Gastrocnemius medialis (tissue), 4 donors: Measurements from ENCODE around the gene CDADC1. TPM values are rescaled to one million over a fixed set of nuclear protein-coding genes. Genes with fewer than 3 reads are reported as not detected.

Source experiments
- ATAC-seq, 2 donors: fragments of 150-250 bp; one replicate each; pipeline ENCODE4 v1.9.1; 2016
- DNase-seq, 2 donors: peaks; one replicate each; pipeline ENCODE4 v3.0.0-alpha.2; 2019
- H3K27ac ChIP-seq, 4 donors: fragments of 200-600 bp; sonication (generic); 1 replicate in 1 of 4; 2 replicates in 3 of 4; pipeline ENCODE4 v1.5.1; 2016 to 2018; ENCODE audit warnings: mild to moderate bottlenecking in 2 of 4, moderate library complexity in 1 of 4
- H3K27me3 ChIP-seq, 3 donors: fragments of 200-600 bp; sonication (generic) in 2 of 3; 1 replicate in 1 of 3; 2 replicates in 2 of 3; pipeline versions ENCODE4 v1.5.1 to v1.6.0; 2016 to 2019; ENCODE audit warnings: mild to moderate bottlenecking in 1 of 3, moderate library complexity in 1 of 3
- H3K36me3 ChIP-seq, 2 donors: fragments of 200-600 bp; sonication (generic) in 1 of 2; one replicate each; pipeline ENCODE4 v1.5.1; 2017 to 2018
- H3K4me1 ChIP-seq, 2 donors: fragments of 200-600 bp; sonication (generic) in 1 of 2; one replicate each; pipeline ENCODE4 v1.5.1; 2016 to 2017; ENCODE audit warnings: mild to moderate bottlenecking in 2 of 2
- H3K4me3 ChIP-seq, 4 donors: fragments of 200-600 bp; sonication (generic) in 3 of 4; 1 replicate in 1 of 4; 2 replicates in 3 of 4; pipeline ENCODE4 v1.5.1; 2016 to 2019; ENCODE audit warnings: mild to moderate bottlenecking in 2 of 4
- H3K9me3 ChIP-seq, 3 donors: fragments of 200-600 bp; sonication (generic) in 2 of 3; 1 replicate in 1 of 3; 2 replicates in 2 of 3; pipeline ENCODE4 v1.5.1; 2016 to 2019
- POLR2A ChIP-seq, 2 donors: fragments of 450-650 bp; IDR thresholded peaks; one replicate each; pipeline ENCODE4 v1.6.1; 2017; ENCODE audit warnings: antibody characterized with exemption in 2 of 2, mild to moderate bottlenecking in 2 of 2, moderate library complexity in 2 of 2
- in situ Hi-C, 4 donors: fragments of 200-750 bp; cut with MboI; loops; one replicate each; pipeline versions ENCODE4 v1.15.0 to v1.8.0; 2017; ENCODE audit warnings: low sequenced_read_pairs in 4 of 4
- intact Hi-C: fragments of 100-400 bp; cut with DNase I; formaldehyde crosslinking; loops from one replicate; pipeline ENCODE4 v1.15.1; 2023; ENCODE audit warnings: low total_unique reads
- total RNA-seq, 4 donors: library from RNA; depleted of rRNA; stranded (reverse); fragments of >200 nt; gene quantifications; one replicate each; pipeline versions ENCODE4 v1.1.0 to v1.2.3, GENCODE V29; 2016
- TF ChIP-seq, protein P1 (sequence below), 5 experiments: fragments of 450-650 bp in 3 of 5; fragments of 200-600 bp in 2 of 5; sonication (generic) in 2 of 5; IDR thresholded peaks in 4 of 5; conservative IDR thresholded peaks in 1 of 5; 1 replicate in 4 of 5; 2 replicates in 1 of 5; pipeline ENCODE4 v1.5.1; 2016 to 2019; ENCODE audit warnings: antibody characterized with exemption in 5 of 5, mild to moderate bottlenecking in 3 of 5, moderate library complexity in 3 of 5

The CDADC1 gene
- total RNA-seq, 4 donors from 2014 or later: 1.00 to 8.6 (median 3.9) TPM

DNA sequence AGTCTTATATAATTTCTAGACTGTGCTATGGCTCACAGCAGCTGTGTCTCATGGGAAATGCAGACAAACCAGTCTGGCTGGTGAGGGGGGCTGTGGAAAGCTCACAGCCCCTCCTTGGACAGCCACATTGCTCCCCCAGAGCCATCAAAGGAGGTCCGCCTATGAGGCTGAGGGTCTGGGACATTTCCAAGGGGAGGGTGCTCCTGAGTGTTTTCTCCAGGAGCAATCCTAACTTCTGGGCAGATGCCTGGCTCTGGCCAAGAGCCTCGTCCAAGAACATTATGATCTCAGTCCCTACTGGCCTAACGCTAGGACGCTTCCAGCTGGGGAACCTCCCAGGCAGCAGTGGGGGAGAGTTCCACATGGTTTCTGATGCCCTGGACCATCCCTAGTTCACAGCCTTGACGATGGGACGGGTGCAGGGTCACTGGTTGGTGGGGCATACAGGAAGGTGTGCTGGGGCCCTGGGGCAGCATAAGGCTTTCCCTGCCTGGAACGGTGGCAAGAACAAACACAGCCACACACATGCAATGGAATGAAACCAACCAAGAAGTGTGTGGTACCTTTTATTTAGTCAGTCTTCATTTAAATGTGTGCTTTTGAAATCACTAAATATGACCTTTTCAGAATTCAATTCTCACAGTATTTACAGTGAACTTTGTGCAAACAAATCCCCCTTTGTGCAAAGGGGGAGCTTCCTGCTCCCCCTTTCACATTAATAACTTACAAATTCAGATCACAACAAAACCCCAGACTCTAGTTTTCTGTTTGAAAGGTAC lies 60.6 kb downstream of the CDADC1 start:
- peak overlapping the region; percentile 64 to 74 (median 70) for H3K27ac ChIP-seq
- H3K4me3 ChIP-seq: peak overlapping the region in 1 of 4 donors; percentile 27
- TF ChIP-seq POLR2A (IDR thresholded peaks at IDR 0.05): peak in 1 of 2 donors; percentile 26
- TF ChIP-seq, protein P1, sequence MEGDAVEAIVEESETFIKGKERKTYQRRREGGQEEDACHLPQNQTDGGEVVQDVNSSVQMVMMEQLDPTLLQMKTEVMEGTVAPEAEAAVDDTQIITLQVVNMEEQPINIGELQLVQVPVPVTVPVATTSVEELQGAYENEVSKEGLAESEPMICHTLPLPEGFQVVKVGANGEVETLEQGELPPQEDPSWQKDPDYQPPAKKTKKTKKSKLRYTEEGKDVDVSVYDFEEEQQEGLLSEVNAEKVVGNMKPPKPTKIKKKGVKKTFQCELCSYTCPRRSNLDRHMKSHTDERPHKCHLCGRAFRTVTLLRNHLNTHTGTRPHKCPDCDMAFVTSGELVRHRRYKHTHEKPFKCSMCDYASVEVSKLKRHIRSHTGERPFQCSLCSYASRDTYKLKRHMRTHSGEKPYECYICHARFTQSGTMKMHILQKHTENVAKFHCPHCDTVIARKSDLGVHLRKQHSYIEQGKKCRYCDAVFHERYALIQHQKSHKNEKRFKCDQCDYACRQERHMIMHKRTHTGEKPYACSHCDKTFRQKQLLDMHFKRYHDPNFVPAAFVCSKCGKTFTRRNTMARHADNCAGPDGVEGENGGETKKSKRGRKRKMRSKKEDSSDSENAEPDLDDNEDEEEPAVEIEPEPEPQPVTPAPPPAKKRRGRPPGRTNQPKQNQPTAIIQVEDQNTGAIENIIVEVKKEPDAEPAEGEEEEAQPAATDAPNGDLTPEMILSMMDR (IDR thresholded peaks at IDR 0.05 in 4 of 5, conservative IDR thresholded peaks at IDR 0.05 in 1 of 5): no peak
- intact Hi-C loops (loop anchor here (5.0 kb wide), 1 partner anchor 189 kb away; the partner anchor contains the start of gene PHF11), in situ Hi-C loops (loop anchor here in 2 of 4 donors (5.0 to 10.0 kb wide), 3 partner anchors 127 to 299 kb away; no protein-coding TSS in a partner anchor)
- peaks cover 20 to 24% of the 10 kb centered on the region in 2 donors for H3K4me1 ChIP-seq
- H3K9me3 ChIP-seq: no peaks in the 10 kb centered on the region
- DNase-seq (peak; percentile 80 to 85), ATAC-seq (peak; percentile 93 to 96)
- no peaks in the 10 kb centered on the region for H3K27me3 ChIP-seq
- H3K36me3 ChIP-seq: no peaks in the 10 kb centered on the region

DNA sequence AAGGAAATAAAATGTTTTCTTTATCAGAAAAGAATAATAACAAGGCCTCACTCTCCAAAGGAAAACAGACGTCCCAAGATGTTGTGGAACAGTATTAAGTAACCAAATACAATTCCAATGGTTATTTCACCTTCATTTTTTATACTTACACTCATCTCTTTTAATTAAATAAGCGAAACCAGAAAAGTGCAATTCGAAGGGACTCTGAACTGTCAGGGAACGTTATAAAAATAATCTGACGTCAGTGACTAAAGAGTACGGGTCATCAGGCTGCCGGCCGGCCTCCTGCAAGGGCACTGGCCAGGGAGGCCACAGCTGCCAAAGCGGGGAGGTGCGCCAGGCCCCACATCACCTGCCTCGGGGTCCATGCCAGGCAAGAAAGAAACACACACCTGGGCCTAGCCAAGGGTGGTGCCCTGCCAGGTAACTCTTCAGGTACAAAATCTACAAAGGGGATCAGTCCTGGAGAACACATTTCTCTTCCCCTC lies 61.2 kb downstream of the CDADC1 start:
- no peaks in the 10 kb centered on the region for H3K9me3 ChIP-seq
- in situ Hi-C loops: loop anchor here in 2 of 4 donors (5.0 to 10.0 kb wide), 3 partner anchors 126 to 298 kb away; no protein-coding TSS in a partner anchor
- no peak for ATAC-seq
- peaks cover 20 to 24% of the 10 kb centered on the region in 2 donors for H3K4me1 ChIP-seq
- H3K27ac ChIP-seq: peak overlapping the region; percentile 64 to 74 (median 70)
- no peak for TF ChIP-seq POLR2A (IDR thresholded peaks at IDR 0.05)
- intact Hi-C loops: loop anchor here (5.0 kb wide), 1 partner anchor 188 kb away; the partner anchor contains the start of gene PHF11
- H3K36me3 ChIP-seq: no peaks in the 10 kb centered on the region
- no peak overlapping the region for H3K4me3 ChIP-seq
- no peaks in the 10 kb centered on the region for H3K27me3 ChIP-seq
- peak in 1 of 2 donors; percentile 22 for DNase-seq

DNA sequence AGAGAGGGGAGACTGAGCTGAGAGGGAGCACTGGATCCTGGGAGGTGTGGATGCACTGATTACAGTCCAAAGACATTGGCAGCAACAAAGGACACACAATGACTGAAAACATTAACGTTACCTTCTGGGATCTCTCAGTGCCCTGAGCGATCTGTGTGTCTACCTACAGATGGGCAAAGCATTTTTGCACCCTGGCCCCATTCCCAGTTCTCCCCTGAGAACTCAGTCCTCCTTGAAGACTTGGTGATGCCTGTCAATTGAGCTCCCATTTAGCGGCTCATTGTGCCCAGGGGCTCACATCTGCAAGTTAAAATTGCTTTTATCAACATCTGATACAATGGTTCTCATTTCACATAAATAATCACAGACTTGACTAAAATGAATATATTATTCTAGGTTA lies 62.5 kb downstream of the CDADC1 start:
- Histone ChIP-seq H3K4me3 (no peak overlapping the region), H3K9me3 (no peaks in the 10 kb centered on the region), H3K36me3 (no peaks in the 10 kb centered on the region), H3K4me1 (peaks cover 20 to 24% of the 10 kb centered on the region in 2 donors), H3K27ac (peak overlapping the region in 3 of 4 donors; percentile 68 to 74 (median 72)), H3K27me3 (no peaks in the 10 kb centered on the region)
- DNase-seq (no peak), ATAC-seq (no peak)
- in situ Hi-C loops (no loop called here), intact Hi-C loops (loop anchor here (5.0 kb wide), 1 partner anchor 47 kb away; no protein-coding TSS in a partner anchor)
- TF ChIP-seq, protein P1 (IDR thresholded peaks at IDR 0.05 in 4 of 5, conservative IDR thresholded peaks at IDR 0.05 in 1 of 5): no peak
- no peak for TF ChIP-seq POLR2A (IDR thresholded peaks at IDR 0.05)

DNA sequence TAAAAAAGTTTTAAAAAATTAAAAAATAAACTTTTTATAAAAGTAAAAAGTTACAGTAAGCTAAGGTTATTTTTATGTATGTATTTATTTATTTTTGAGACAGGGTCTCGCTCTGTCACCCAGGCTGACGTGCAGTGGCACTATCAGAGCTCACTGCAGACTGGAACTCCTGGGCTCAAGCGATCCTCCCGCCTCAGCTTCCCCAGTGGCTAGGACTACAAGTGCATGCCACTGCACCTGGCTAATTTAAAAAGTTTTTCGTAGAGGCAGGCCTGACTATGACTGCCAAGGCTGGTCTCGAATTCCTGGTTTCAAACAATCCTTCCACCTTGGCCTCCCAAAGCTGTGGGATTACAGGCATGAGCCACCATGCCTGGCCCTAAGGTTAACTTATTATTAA lies 64.1 kb downstream of the CDADC1 start:
- H3K27ac ChIP-seq: no peak overlapping the region

More for the DNA sequence above, 64.1 kb downstream of the CDADC1 start:
- Histone ChIP-seq H3K4me1 (peaks cover 20 to 21% of the 10 kb centered on the region in 2 donors), H3K27me3 (no peaks in the 10 kb centered on the region), H3K9me3 (no peaks in the 10 kb centered on the region), H3K4me3 (no peak overlapping the region), H3K36me3 (no peaks in the 10 kb centered on the region)
- in situ Hi-C loops: no loop called here
- DNase-seq (no peak), ATAC-seq (no peak)
- intact Hi-C loops: loop anchor here (5.0 kb wide), 1 partner anchor 45 kb away; no protein-coding TSS in a partner anchor
- TF ChIP-seq, protein P1 (IDR thresholded peaks at IDR 0.05 in 4 of 5, conservative IDR thresholded peaks at IDR 0.05 in 1 of 5): no peak
- no peak for TF ChIP-seq POLR2A (IDR thresholded peaks at IDR 0.05)
